ENCODE data around the gene RBMXL2.

Gene RBMXL2

DNA sequence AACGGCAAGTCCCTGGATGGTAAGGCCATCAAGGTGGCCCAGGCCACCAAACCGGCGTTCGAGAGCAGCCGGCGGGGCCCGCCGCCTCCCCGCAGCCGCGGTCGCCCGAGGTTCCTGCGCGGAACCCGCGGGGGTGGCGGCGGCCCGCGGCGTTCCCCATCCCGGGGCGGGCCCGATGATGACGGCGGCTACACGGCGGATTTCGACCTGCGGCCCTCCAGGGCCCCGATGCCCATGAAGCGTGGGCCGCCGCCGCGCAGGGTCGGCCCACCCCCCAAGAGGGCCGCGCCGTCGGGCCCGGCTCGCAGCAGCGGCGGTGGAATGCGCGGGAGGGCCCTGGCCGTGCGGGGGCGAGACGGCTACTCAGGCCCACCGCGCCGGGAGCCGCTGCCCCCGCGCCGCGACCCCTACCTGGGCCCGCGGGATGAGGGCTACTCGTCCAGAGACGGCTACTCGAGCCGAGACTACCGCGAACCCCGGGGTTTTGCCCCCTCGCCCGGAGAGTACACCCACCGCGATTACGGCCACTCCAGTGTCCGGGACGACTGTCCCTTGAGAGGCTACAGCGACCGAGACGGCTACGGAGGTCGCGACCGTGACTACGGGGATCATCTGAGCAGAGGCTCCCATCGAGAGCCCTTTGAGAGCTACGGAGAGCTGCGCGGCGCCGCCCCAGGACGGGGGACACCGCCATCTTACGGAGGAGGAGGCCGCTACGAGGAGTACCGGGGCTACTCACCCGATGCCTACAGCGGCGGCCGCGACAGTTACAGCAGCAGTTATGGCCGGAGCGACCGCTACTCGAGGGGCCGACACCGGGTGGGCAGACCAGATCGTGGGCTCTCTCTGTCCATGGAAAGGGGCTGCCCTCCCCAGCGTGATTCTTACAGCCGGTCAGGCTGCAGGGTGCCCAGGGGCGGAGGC lies 792 bp downstream of the RBMXL2 start:
- Histone ChIP-seq H3K4me2 (ENCODE audit: low read depth, low read length, poor library complexity, severe bottlenecking) (no peak overlapping the region), H2AFZ (ENCODE audit: low read length) (no peak overlapping the region), H3K9ac (ENCODE audit: low read depth, low read length, poor library complexity, severe bottlenecking) (no peak overlapping the region), H3K4me3 (ENCODE audit: low read length, poor library complexity, severe bottlenecking) (no peak overlapping the region), H3F3A (ENCODE audit: low read depth) (no peaks in the 10 kb centered on the region), H3K36me3 (ENCODE audit: insufficient read depth, low read length) (no peaks in the 10 kb centered on the region), H3K79me2 (ENCODE audit: insufficient read depth, low read length) (no peaks in the 10 kb centered on the region), H3K9me3 (ENCODE audit: insufficient read depth, low read depth, low read length) (no peaks in the 10 kb centered on the region), H4K20me1 (ENCODE audit: insufficient read depth, low read length, poor library complexity, severe bottlenecking) (no peaks in the 10 kb centered on the region), H3K9me2 (replicated peaks; ENCODE audit: low read depth, low read length) (no peaks in the 10 kb centered on the region), H3K4me1 (ENCODE audit: insufficient read depth, low read length, poor library complexity, severe bottlenecking) (no peaks in the 10 kb centered on the region), H3K27me3 (ENCODE audit: insufficient read depth, low read length, poor library complexity, severe bottlenecking) (no peaks in the 10 kb centered on the region)
- TF ChIP-seq EZH2phosphoT487 (IDR thresholded peaks at IDR 0.05; ENCODE audit: borderline replicate concordance) (no peak), CTCF (conservative IDR thresholded peaks at IDR 0.05; ENCODE audit: low read length) (no peak)

- Histone ChIP-seq H3F3A (ENCODE audit: low read depth) (no peaks in the 10 kb centered on the region), H3K79me2 (ENCODE audit: insufficient read depth, low read length) (no peaks in the 10 kb centered on the region), H3K36me3 (ENCODE audit: insufficient read depth, low read length) (no peaks in the 10 kb centered on the region), H3K9me2 (replicated peaks; ENCODE audit: low read depth, low read length) (no peaks in the 10 kb centered on the region), H3K9ac (ENCODE audit: low read depth, low read length, poor library complexity, severe bottlenecking) (no peak overlapping the region), H4K20me1 (ENCODE audit: insufficient read depth, low read length, poor library complexity, severe bottlenecking) (no peaks in the 10 kb centered on the region), H3K9me3 (ENCODE audit: insufficient read depth, low read depth, low read length) (no peaks in the 10 kb centered on the region), H3K4me1 (ENCODE audit: insufficient read depth, low read length, poor library complexity, severe bottlenecking) (no peaks in the 10 kb centered on the region), H3K4me2 (ENCODE audit: low read depth, low read length, poor library complexity, severe bottlenecking) (no peak overlapping the region), H2AFZ (ENCODE audit: low read length) (peak overlapping the region; percentile 56; the same call in 1 of the 2 replicates), H3K27me3 (ENCODE audit: insufficient read depth, low read length, poor library complexity, severe bottlenecking) (no peaks in the 10 kb centered on the region), H3K4me3 (ENCODE audit: low read length, poor library complexity, severe bottlenecking) (no peak overlapping the region)
- no peak for TF ChIP-seq EZH2phosphoT487 (IDR thresholded peaks at IDR 0.05; ENCODE audit: borderline replicate concordance)
- peak; percentile 78 for TF ChIP-seq CTCF (conservative IDR thresholded peaks at IDR 0.05; ENCODE audit: low read length)
These were observed 9.5 kb downstream of the RBMXL2 start for GRCh38 chr11:7098235-7098832.

GRCh38 chr11:7115780-7116179 lies 27.0 kb downstream of the RBMXL2 start:
- Histone ChIP-seq H3K27me3 (ENCODE audit: insufficient read depth, low read length, poor library complexity, severe bottlenecking) (no peaks in the 10 kb centered on the region), H3K36me3 (ENCODE audit: insufficient read depth, low read length) (no peaks in the 10 kb centered on the region), H3K4me3 (ENCODE audit: low read length, poor library complexity, severe bottlenecking) (no peak overlapping the region), H3K9me3 (ENCODE audit: insufficient read depth, low read depth, low read length) (no peaks in the 10 kb centered on the region), H3F3A (ENCODE audit: low read depth) (no peaks in the 10 kb centered on the region), H4K20me1 (ENCODE audit: insufficient read depth, low read length, poor library complexity, severe bottlenecking) (no peaks in the 10 kb centered on the region), H3K9me2 (replicated peaks; ENCODE audit: low read depth, low read length) (no peaks in the 10 kb centered on the region), H3K4me1 (ENCODE audit: insufficient read depth, low read length, poor library complexity, severe bottlenecking) (no peaks in the 10 kb centered on the region), H3K9ac (ENCODE audit: low read depth, low read length, poor library complexity, severe bottlenecking) (no peak overlapping the region), H3K4me2 (ENCODE audit: low read depth, low read length, poor library complexity, severe bottlenecking) (no peak overlapping the region), H2AFZ (ENCODE audit: low read length) (no peak overlapping the region), H3K79me2 (ENCODE audit: insufficient read depth, low read length) (no peaks in the 10 kb centered on the region)
- TF ChIP-seq CTCF (conservative IDR thresholded peaks at IDR 0.05; ENCODE audit: low read length) (no peak), EZH2phosphoT487 (IDR thresholded peaks at IDR 0.05; ENCODE audit: borderline replicate concordance) (no peak)

Measured in Loucy (cell line).